Activated naive CD8-positive, alpha-beta T cell treated with anti-CD3 and anti-CD28 coated beads for 36 hours (primary cell): ENCODE measurements around the gene KANSL2. TPM values are rescaled to one million over a fixed set of nuclear protein-coding genes. Genes with fewer than 3 reads are reported as not detected.
"Not testable (repeated sequence)": the region's sequence is repeated elsewhere in the genome, so short reads cannot be mapped to it uniquely, and the experiment has no call there.

Experiments
- DNase-seq: peaks from one replicate; pipeline ENCODE4 v3.0.0; 2021
- H3K27ac Mint-ChIP-seq: one replicate; pipeline ENCODE4 v1.8.0; 2022; ENCODE audit warnings: mild to moderate bottlenecking, moderate library complexity, mixed read lengths
- H3K27me3 Mint-ChIP-seq: one replicate; pipeline ENCODE4 v1.8.0; 2022; ENCODE audit warnings: mild to moderate bottlenecking, mixed read lengths
- H3K36me3 Mint-ChIP-seq: one replicate; pipeline ENCODE4 v1.8.0; 2021; ENCODE audit warnings: mild to moderate bottlenecking, mixed read lengths
- H3K4me1 Mint-ChIP-seq: one replicate; pipeline ENCODE4 v1.8.0; 2021; ENCODE audit warnings: mixed read lengths
- H3K4me3 Mint-ChIP-seq: one replicate; pipeline ENCODE4 v1.8.0; 2022; ENCODE audit warnings: mild to moderate bottlenecking, moderate library complexity, mixed read lengths
- H3K9me3 Mint-ChIP-seq: one replicate; pipeline ENCODE4 v1.8.0; 2022; ENCODE audit warnings: mixed read lengths
- total RNA-seq, 2 experiments: library from RNA; stranded (reverse); gene quantifications; one replicate each; pipeline ENCODE4 v1.2.3, GENCODE V29; 2021

Gene KANSL2
- total RNA-seq, 2 experiments from 2014 or later = 59.7 to 62.0 TPM

GRCh38 chr12:48659863-48660262, 22.2 kb downstream of the KANSL2 start:
- H3K9me3 Mint-ChIP-seq = no peaks in the 10 kb centered on the region
- peaks cover 1% of the 10 kb centered on the region for H3K4me1 Mint-ChIP-seq
- H3K36me3 Mint-ChIP-seq = peaks cover 12% of the 10 kb centered on the region
- H3K27me3 Mint-ChIP-seq = no peaks in the 10 kb centered on the region
- DNase-seq = no peak
- H3K4me3 Mint-ChIP-seq = no peak overlapping the region
- no peak overlapping the region for H3K27ac Mint-ChIP-seq

DNA sequence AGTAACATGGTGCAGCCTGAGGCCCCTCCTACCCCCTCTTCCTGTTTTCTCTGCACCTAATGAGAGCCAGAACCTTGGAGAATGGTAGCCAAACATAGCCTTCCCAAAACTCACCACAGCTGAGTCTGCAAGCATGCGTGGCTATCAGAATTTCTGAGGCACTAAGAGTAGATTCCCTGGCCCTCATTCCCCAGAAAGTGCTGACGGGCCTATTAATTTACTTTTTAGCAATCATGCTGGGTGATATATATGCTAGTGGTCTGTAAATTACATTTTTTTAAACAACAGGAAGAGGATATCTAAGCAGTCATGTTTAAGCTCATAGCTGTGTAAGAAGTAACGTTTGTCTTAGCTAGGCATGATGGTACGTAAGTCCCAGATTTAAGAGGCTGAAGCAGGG, 30.4 kb downstream of the KANSL2 start:
- Mint-ChIP-seq H3K9me3 (no peaks in the 10 kb centered on the region), H3K27me3 (no peaks in the 10 kb centered on the region), H3K4me3 (no peak overlapping the region), H3K4me1 (peaks cover 1% of the 10 kb centered on the region), H3K27ac (peak overlapping the region; percentile 29), H3K36me3 (peaks cover 21% of the 10 kb centered on the region)
- DNase-seq = no peak

GRCh38 chr12:48645354-48645753, 36.7 kb downstream of the KANSL2 start:
- not testable (repeated sequence) for H3K4me1 Mint-ChIP-seq, H3K27me3 Mint-ChIP-seq, H3K9me3 Mint-ChIP-seq, H3K27ac Mint-ChIP-seq, H3K4me3 Mint-ChIP-seq
- peak; percentile 10 for DNase-seq
- peaks cover 54% of the 10 kb centered on the region for H3K36me3 Mint-ChIP-seq

- DNase-seq = no peak
- peaks cover 53% of the 10 kb centered on the region for H3K36me3 Mint-ChIP-seq
- H3K9me3 Mint-ChIP-seq = peaks cover 7% of the 10 kb centered on the region
- H3K27me3 Mint-ChIP-seq = no peaks in the 10 kb centered on the region
- peaks cover 8% of the 10 kb centered on the region for H3K4me1 Mint-ChIP-seq
- no peak overlapping the region for H3K4me3 Mint-ChIP-seq
- H3K27ac Mint-ChIP-seq = no peak overlapping the region
These were observed 39.0 kb downstream of the KANSL2 start for GRCh38 chr12:48643011-48643410.

- not testable (repeated sequence) for H3K4me3 Mint-ChIP-seq, DNase-seq, H3K4me1 Mint-ChIP-seq, H3K27ac Mint-ChIP-seq, H3K9me3 Mint-ChIP-seq, H3K27me3 Mint-ChIP-seq
- H3K36me3 Mint-ChIP-seq = peaks cover 51% of the 10 kb centered on the region
These were observed 40.1 kb downstream of the KANSL2 start for GRCh38 chr12:48641752-48642555.

DNA sequence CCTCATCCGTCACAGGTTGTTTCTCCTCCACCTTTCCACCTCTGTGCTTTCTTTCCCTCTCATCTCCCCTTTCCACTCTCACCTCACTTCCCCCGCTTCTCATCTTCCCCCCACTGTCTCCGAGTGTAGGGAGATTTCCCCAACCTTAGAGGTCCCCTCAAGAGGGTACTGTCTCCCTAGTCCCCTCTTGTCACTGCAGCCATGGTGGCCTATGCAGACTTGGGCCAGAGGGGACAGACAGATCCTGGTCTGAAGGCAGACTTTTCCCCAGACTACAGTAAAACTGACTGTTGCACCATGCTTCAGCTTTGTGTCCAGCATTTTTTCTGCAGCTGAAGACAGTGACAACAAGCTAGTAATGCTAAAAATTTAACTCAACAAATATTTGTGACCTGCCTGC, 41.2 kb downstream of the KANSL2 start:
- H3K27me3 Mint-ChIP-seq = no peaks in the 10 kb centered on the region
- no peak for DNase-seq
- H3K9me3 Mint-ChIP-seq = peaks cover 7% of the 10 kb centered on the region
- H3K4me1 Mint-ChIP-seq = peaks cover 7% of the 10 kb centered on the region
- H3K36me3 Mint-ChIP-seq = peaks cover 44% of the 10 kb centered on the region
- H3K27ac Mint-ChIP-seq = no peak overlapping the region
- no peak overlapping the region for H3K4me3 Mint-ChIP-seq

DNA sequence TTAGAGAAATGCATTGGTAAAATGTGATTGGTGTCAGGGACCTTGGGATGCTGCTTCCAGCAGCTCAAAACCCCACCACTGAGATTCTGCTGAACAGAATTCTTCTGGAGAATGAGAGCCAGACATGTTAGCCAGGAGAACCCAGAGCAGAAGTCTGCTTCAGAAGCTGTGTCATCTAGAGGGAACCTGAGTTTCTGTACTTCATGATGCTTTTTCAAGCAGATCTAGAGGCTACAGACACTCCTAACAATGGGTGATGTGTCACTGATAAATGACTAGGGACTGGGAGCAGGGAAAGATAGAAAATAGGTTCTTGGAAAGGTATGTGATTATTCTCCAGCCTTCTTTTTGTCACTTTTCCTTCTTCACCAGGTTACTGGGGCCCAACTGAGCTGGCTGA, 41.6 kb downstream of the KANSL2 start:
- Mint-ChIP-seq H3K36me3 (peaks cover 43% of the 10 kb centered on the region), H3K27ac (no peak overlapping the region), H3K4me1 (peaks cover 7% of the 10 kb centered on the region), H3K4me3 (no peak overlapping the region), H3K9me3 (peaks cover 7% of the 10 kb centered on the region), H3K27me3 (no peaks in the 10 kb centered on the region)
- no peak for DNase-seq

GRCh38 chr12:48631071-48631470, 51.0 kb downstream of the KANSL2 start:
- no peak for DNase-seq
- Mint-ChIP-seq H3K4me1 (no peaks in the 10 kb centered on the region), H3K27ac (no peak overlapping the region), H3K4me3 (no peak overlapping the region), H3K9me3 (no peaks in the 10 kb centered on the region), H3K36me3 (no peaks in the 10 kb centered on the region), H3K27me3 (peaks cover 18% of the 10 kb centered on the region)

DNA sequence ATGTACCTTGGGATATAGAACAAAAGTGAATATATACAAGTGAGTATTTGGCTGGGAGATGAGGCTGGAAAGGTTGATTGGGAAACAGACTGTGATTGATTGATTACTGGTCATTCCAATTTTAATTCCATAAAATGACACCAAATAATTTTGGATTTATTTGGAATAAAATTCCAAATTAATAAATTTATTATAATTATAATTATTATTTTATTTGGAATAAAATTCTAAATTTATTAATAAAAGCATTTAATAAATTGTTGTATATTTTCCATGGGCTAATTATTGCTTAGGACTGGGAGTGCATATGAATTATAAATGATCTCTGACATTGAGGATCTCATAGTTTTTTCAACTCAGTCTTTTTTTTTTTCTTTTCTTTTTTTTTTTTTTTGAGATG, 51.7 kb downstream of the KANSL2 start:
- Mint-ChIP-seq H3K4me1 (no peaks in the 10 kb centered on the region), H3K9me3 (no peaks in the 10 kb centered on the region), H3K36me3 (no peaks in the 10 kb centered on the region), H3K27ac (no peak overlapping the region), H3K4me3 (no peak overlapping the region), H3K27me3 (peaks cover 18% of the 10 kb centered on the region)
- no peak for DNase-seq

- H3K9me3 Mint-ChIP-seq = no peaks in the 10 kb centered on the region
- no peak for DNase-seq
- H3K27ac Mint-ChIP-seq = no peak overlapping the region
- no peaks in the 10 kb centered on the region for H3K36me3 Mint-ChIP-seq
- H3K27me3 Mint-ChIP-seq = peaks cover 18% of the 10 kb centered on the region
- no peaks in the 10 kb centered on the region for H3K4me1 Mint-ChIP-seq
- H3K4me3 Mint-ChIP-seq = no peak overlapping the region
These were observed 52.5 kb downstream of the KANSL2 start for GRCh38 chr12:48629541-48629940.

GRCh38 chr12:48627556-48627955, 54.5 kb downstream of the KANSL2 start:
- no peak for DNase-seq
- Mint-ChIP-seq H3K4me1 (no peaks in the 10 kb centered on the region), H3K27me3 (peaks cover 18% of the 10 kb centered on the region), H3K36me3 (no peaks in the 10 kb centered on the region), H3K4me3 (no peak overlapping the region), H3K27ac (no peak overlapping the region), H3K9me3 (no peaks in the 10 kb centered on the region)

DNA sequence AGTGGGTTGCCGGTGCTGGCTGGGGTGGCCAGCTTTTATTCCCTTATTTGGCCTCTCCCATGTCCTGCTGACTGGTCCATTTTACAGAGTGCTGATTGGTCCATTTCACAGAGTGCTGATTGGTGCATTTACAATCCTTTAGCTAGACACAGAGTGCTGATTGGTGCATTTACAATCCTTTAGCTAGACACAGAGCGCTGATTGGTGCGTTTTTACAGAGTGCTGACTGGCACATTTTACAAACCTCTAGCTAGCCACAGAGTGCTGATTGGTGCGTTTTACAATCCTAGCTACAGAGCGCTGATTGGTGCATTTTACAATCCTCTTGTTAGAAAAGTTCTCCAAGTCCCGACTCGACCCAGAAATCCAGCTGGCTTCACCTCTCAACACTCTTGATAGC, 59.0 kb downstream of the KANSL2 start:
- H3K36me3 Mint-ChIP-seq, DNase-seq, H3K4me1 Mint-ChIP-seq, H3K4me3 Mint-ChIP-seq, H3K9me3 Mint-ChIP-seq, H3K27ac Mint-ChIP-seq: not testable (repeated sequence)
- peaks cover 25% of the 10 kb centered on the region for H3K27me3 Mint-ChIP-seq

GRCh38 chr12:48618541-48618940, 63.5 kb downstream of the KANSL2 start:
- Mint-ChIP-seq H3K4me1 (peaks cover 2% of the 10 kb centered on the region), H3K9me3 (peaks cover 11% of the 10 kb centered on the region), H3K27ac (no peak overlapping the region), H3K4me3 (no peak overlapping the region), H3K27me3 (peaks cover 23% of the 10 kb centered on the region), H3K36me3 (peaks cover 3% of the 10 kb centered on the region)
- peak; percentile 66 for DNase-seq

GRCh38 chr12:48615681-48616080, 66.4 kb downstream of the KANSL2 start:
- H3K36me3 Mint-ChIP-seq = peaks cover 5% of the 10 kb centered on the region
- no peak overlapping the region for H3K4me3 Mint-ChIP-seq
- H3K4me1 Mint-ChIP-seq = peaks cover 2% of the 10 kb centered on the region
- H3K9me3 Mint-ChIP-seq = peaks cover 30% of the 10 kb centered on the region
- H3K27me3 Mint-ChIP-seq = peaks cover 26% of the 10 kb centered on the region
- DNase-seq = no peak
- no peak overlapping the region for H3K27ac Mint-ChIP-seq

DNA sequence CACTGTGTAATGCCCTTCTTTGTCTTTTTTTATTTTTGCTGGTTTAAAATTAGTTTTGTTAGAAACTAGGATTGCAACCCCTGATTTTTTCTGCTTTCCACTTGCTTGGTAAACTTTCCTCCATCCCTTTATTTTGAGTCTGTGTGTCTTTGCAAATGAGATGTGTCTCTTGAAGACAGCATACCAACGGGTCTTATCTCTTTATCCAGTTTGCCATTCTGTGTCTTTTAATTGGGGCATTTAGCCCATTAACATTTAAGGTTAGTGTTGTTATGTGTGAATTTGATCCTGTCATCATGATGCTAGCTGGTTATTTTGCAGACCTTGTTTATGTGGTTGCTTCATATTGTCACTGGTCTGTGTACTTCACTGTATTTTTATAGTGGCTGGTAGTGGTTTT, 68.7 kb downstream of the KANSL2 start:
- DNase-seq = no peak
- no peak overlapping the region for H3K27ac Mint-ChIP-seq
- H3K4me3 Mint-ChIP-seq = no peak overlapping the region
- H3K9me3 Mint-ChIP-seq = peaks cover 39% of the 10 kb centered on the region
- H3K27me3 Mint-ChIP-seq = peaks cover 18% of the 10 kb centered on the region
- peaks cover 5% of the 10 kb centered on the region for H3K36me3 Mint-ChIP-seq
- peaks cover 1% of the 10 kb centered on the region for H3K4me1 Mint-ChIP-seq
